ENCODE results near the gene MLIP.

DNA sequence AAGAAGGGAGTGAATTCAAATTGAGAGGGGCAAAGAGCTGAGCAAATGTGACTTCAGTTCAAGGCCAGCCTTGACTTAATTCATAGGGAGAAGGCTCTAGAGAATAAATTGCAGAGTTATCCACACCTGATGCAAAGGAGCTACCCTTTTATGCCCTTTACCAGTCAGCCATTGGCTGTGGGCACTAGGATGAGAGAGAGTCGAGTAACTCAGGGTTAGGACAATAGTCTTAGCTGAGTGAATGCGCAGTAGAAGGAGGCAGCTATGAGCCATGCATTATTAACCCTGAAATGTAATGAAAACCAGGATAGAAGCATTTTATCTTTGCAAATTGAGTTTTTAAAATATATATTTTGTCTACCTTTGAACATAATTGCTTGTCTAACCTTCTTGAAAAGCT is 134.0 kb downstream of the MLIP start:
- TF ChIP-seq, protein P1, sequence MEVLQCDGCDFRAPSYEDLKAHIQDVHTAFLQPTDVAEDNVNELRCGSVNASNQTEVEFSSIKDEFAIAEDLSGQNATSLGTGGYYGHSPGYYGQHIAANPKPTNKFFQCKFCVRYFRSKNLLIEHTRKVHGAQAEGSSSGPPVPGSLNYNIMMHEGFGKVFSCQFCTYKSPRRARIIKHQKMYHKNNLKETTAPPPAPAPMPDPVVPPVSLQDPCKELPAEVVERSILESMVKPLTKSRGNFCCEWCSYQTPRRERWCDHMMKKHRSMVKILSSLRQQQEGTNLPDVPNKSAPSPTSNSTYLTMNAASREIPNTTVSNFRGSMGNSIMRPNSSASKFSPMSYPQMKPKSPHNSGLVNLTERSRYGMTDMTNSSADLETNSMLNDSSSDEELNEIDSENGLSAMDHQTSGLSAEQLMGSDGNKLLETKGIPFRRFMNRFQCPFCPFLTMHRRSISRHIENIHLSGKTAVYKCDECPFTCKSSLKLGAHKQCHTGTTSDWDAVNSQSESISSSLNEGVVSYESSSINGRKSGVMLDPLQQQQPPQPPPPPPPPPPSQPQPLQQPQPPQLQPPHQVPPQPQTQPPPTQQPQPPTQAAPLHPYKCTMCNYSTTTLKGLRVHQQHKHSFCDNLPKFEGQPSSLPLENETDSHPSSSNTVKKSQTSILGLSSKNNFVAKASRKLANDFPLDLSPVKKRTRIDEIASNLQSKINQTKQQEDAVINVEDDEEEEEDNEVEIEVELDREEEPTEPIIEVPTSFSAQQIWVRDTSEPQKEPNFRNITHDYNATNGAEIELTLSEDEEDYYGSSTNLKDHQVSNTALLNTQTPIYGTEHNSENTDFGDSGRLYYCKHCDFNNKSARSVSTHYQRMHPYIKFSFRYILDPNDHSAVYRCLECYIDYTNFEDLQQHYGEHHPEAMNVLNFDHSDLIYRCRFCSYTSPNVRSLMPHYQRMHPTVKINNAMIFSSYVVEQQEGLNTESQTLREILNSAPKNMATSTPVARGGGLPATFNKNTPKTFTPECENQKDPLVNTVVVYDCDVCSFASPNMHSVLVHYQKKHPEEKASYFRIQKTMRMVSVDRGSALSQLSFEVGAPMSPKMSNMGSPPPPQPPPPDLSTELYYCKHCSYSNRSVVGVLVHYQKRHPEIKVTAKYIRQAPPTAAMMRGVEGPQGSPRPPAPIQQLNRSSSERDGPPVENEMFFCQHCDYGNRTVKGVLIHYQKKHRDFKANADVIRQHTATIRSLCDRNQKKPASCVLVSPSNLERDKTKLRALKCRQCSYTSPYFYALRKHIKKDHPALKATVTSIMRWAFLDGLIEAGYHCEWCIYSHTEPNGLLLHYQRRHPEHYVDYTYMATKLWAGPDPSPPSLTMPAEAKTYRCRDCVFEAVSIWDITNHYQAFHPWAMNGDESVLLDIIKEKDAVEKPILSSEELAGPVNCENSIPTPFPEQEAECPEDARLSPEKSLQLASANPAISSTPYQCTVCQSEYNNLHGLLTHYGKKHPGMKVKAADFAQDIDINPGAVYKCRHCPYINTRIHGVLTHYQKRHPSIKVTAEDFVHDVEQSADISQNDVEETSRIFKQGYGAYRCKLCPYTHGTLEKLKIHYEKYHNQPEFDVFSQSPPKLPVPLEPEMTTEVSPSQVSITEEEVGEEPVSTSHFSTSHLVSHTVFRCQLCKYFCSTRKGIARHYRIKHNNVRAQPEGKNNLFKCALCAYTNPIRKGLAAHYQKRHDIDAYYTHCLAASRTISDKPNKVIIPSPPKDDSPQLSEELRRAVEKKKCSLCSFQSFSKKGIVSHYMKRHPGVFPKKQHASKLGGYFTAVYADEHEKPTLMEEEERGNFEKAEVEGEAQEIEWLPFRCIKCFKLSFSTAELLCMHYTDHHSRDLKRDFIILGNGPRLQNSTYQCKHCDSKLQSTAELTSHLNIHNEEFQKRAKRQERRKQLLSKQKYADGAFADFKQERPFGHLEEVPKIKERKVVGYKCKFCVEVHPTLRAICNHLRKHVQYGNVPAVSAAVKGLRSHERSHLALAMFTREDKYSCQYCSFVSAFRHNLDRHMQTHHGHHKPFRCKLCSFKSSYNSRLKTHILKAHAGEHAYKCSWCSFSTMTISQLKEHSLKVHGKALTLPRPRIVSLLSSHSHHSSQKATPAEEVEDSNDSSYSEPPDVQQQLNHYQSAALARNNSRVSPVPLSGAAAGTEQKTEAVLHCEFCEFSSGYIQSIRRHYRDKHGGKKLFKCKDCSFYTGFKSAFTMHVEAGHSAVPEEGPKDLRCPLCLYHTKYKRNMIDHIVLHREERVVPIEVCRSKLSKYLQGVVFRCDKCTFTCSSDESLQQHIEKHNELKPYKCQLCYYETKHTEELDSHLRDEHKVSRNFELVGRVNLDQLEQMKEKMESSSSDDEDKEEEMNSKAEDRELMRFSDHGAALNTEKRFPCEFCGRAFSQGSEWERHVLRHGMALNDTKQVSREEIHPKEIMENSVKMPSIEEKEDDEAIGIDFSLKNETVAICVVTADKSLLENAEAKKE (CRISPR knock-in tag; IDR thresholded peaks at IDR 0.05): no peak
- TF ChIP-seq, protein P2, sequence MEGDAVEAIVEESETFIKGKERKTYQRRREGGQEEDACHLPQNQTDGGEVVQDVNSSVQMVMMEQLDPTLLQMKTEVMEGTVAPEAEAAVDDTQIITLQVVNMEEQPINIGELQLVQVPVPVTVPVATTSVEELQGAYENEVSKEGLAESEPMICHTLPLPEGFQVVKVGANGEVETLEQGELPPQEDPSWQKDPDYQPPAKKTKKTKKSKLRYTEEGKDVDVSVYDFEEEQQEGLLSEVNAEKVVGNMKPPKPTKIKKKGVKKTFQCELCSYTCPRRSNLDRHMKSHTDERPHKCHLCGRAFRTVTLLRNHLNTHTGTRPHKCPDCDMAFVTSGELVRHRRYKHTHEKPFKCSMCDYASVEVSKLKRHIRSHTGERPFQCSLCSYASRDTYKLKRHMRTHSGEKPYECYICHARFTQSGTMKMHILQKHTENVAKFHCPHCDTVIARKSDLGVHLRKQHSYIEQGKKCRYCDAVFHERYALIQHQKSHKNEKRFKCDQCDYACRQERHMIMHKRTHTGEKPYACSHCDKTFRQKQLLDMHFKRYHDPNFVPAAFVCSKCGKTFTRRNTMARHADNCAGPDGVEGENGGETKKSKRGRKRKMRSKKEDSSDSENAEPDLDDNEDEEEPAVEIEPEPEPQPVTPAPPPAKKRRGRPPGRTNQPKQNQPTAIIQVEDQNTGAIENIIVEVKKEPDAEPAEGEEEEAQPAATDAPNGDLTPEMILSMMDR (conservative IDR thresholded peaks at IDR 0.05; ENCODE audit: low read depth in 2 of 2): no peak
- TF ChIP-seq POLR2AphosphoS5 (IDR thresholded peaks at IDR 0.05; ENCODE audit: low read depth): no peak
